ENCODE measurements around the gene LCE1B. TPM values are rescaled to one million over a fixed set of nuclear protein-coding genes. Genes with fewer than 3 reads are reported as not detected.

Gene LCE1B
- total RNA-seq, 4 donors from 2014 or later, result not detected

GRCh38 chr1:152824964-152825363, 13.2 kb downstream of the LCE1B start:
- TF ChIP-seq POLR2A (IDR thresholded peaks at IDR 0.05) (no peak), CTCF (IDR thresholded peaks at IDR 0.05) (no peak)
- DNase-seq, result no peak
- H3K36me3 ChIP-seq, result no peaks in the 10 kb centered on the region
- no peak overlapping the region for H3K27ac ChIP-seq
- no peaks in the 10 kb centered on the region for H3K4me1 ChIP-seq
- intact Hi-C loops (cut with DNase I; ENCODE audit: low total_unique reads), result no loop called here
- H3K4me3 ChIP-seq, result no peak overlapping the region
- H3K27me3 ChIP-seq, result no peaks in the 10 kb centered on the region
- H3K9me3 ChIP-seq, result no peaks in the 10 kb centered on the region

- intact Hi-C loops (cut with DNase I; ENCODE audit: low total_unique reads), result no loop called here
- H3K4me3 ChIP-seq, result no peak within 1 kb of the TSS
- H3K9me3 ChIP-seq, result no peaks in the 10 kb centered on the region
- H3K36me3 ChIP-seq, result no peaks in the 10 kb centered on the region
- no peaks in the 10 kb centered on the region for H3K4me1 ChIP-seq
- TF ChIP-seq POLR2A (IDR thresholded peaks at IDR 0.05) (no peak), CTCF (IDR thresholded peaks at IDR 0.05) (no peak)
- H3K27ac ChIP-seq, result no peak within 1 kb of the TSS
- DNase-seq, result no peak
- H3K27me3 ChIP-seq, result no peaks in the 10 kb centered on the region
These were observed 15.4 kb downstream of the LCE1B start, which contains the start of gene LCE1A for GRCh38 chr1:152827173-152827572. Gene LCE1A, plus strand, starts transcription at chr1:152827473. Its CDS starts 0 bp downstream, at chr1:152827473.

GRCh38 chr1:152836870-152837269, 25.1 kb downstream of the LCE1B start:
- Histone ChIP-seq H3K36me3 (no peaks in the 10 kb centered on the region), H3K4me3 (no peak overlapping the region), H3K27ac (no peak overlapping the region), H3K9me3 (no peaks in the 10 kb centered on the region), H3K27me3 (no peaks in the 10 kb centered on the region), H3K4me1 (no peaks in the 10 kb centered on the region)
- no peak for DNase-seq
- no peak for TF ChIP-seq POLR2A (IDR thresholded peaks at IDR 0.05)
- TF ChIP-seq CTCF (IDR thresholded peaks at IDR 0.05), result no peak
- intact Hi-C loops (cut with DNase I; ENCODE audit: low total_unique reads), result no loop called here

GRCh38 chr1:152842556-152842955, 30.8 kb downstream of the LCE1B start, which contains the start of gene LCE6A:
Gene LCE6A, plus strand, starts transcription at chr1:152842856. Its CDS starts 665 bp downstream, at chr1:152843521.
- H3K27ac ChIP-seq, result no peak within 1 kb of the TSS
- intact Hi-C loops (cut with DNase I; ENCODE audit: low total_unique reads), result no loop called here

GRCh38 chr1:152855661-152856060, 43.9 kb downstream of the LCE1B start:
- intact Hi-C loops (cut with DNase I; ENCODE audit: low total_unique reads), result no loop called here
- no peak overlapping the region for H3K4me3 ChIP-seq
- no peaks in the 10 kb centered on the region for H3K27me3 ChIP-seq
- no peak overlapping the region for H3K27ac ChIP-seq
- no peaks in the 10 kb centered on the region for H3K9me3 ChIP-seq
- TF ChIP-seq POLR2A (IDR thresholded peaks at IDR 0.05), result no peak
- TF ChIP-seq CTCF (IDR thresholded peaks at IDR 0.05), result no peak
- no peak for DNase-seq
- H3K4me1 ChIP-seq, result no peaks in the 10 kb centered on the region
- H3K36me3 ChIP-seq, result no peaks in the 10 kb centered on the region

More at GRCh38 chr1:152842556-152842955, 30.8 kb downstream of the LCE1B start, which contains the start of gene LCE6A:
- H3K4me3 ChIP-seq, result no peak within 1 kb of the TSS
- no peaks in the 10 kb centered on the region for H3K9me3 ChIP-seq
- no peaks in the 10 kb centered on the region for H3K4me1 ChIP-seq
- DNase-seq, result no peak
- no peaks in the 10 kb centered on the region for H3K27me3 ChIP-seq
- TF ChIP-seq POLR2A (IDR thresholded peaks at IDR 0.05), result no peak
- no peak for TF ChIP-seq CTCF (IDR thresholded peaks at IDR 0.05)
- H3K36me3 ChIP-seq, result no peaks in the 10 kb centered on the region
